MCF 10A (cell line): ENCODE data around the gene KLK12. TPM values are rescaled to one million over a fixed set of nuclear protein-coding genes. Genes with fewer than 3 reads are reported as not detected.

Experiments used
- BruUV-seq: library from RNA; stranded (reverse); fragments of 400-500 nt; replicated peaks from 2 replicates; lab custom pipeline; 2021; lab: Mats Ljungman, UMichigan
- CTCF ChIA-PET: fragments of 300-600 bp; sonication (Branson Sonifier 250); formaldehyde crosslinking; extraction: SDS; loops from one replicate; lab custom pipeline; 2021; ENCODE audit warnings: antibody characterized with exemption, inconsistent platforms; lab: Yijun Ruan, JAX
- POLR2A ChIA-PET: fragments of 300-600, 350-650 bp; sonication (Branson Sonifier 250); formaldehyde crosslinking; extraction: SDS; loops from one replicate; lab custom pipeline; 2020; ENCODE audit warnings: antibody characterized with exemption, inconsistent platforms; lab: Yijun Ruan, JAX
- DNase-seq: peaks from one replicate; pipeline ENCODE4 v3.0.0-alpha.2; 2018; ENCODE audit not compliant: unreplicated experiment
- H3K27ac Mint-ChIP-seq: one replicate; pipeline ENCODE4 v1.8.0; 2022; ENCODE audit warnings: mild to moderate bottlenecking, low read depth, mixed read lengths; ENCODE audit not compliant: unreplicated experiment
- H3K27me3 Mint-ChIP-seq: one replicate; pipeline ENCODE4 v1.8.0; 2022; ENCODE audit warnings: mixed read lengths; ENCODE audit not compliant: insufficient read depth, unreplicated experiment
- H3K36me3 Mint-ChIP-seq: one replicate; pipeline ENCODE4 v1.8.0; 2022; ENCODE audit warnings: mild to moderate bottlenecking, moderate library complexity, mixed read lengths; ENCODE audit not compliant: insufficient read depth, unreplicated experiment
- H3K4me1 Mint-ChIP-seq: one replicate; pipeline ENCODE4 v1.8.0; 2022; ENCODE audit warnings: mixed read lengths; ENCODE audit not compliant: insufficient read depth, unreplicated experiment
- H3K4me3 Mint-ChIP-seq: one replicate; pipeline ENCODE4 v1.8.0; 2022; ENCODE audit warnings: mild to moderate bottlenecking, moderate library complexity, mixed read lengths; ENCODE audit not compliant: unreplicated experiment
- H3K9me3 Mint-ChIP-seq: one replicate; pipeline ENCODE4 v1.8.0; 2022; ENCODE audit warnings: mixed read lengths; ENCODE audit not compliant: unreplicated experiment
- CTCF ChIP-seq: fragments of 200-600 bp; IDR thresholded peaks from one replicate; pipeline ENCODE4 v1.8.0; 2022; ENCODE audit warnings: antibody characterized with exemption, mild to moderate bottlenecking; ENCODE audit not compliant: unreplicated experiment
- intact Hi-C: fragments of 100-400 bp; cut with micrococcal nuclease; formaldehyde crosslinking; loops from 2 replicates; pipeline ENCODE4 v1.14.1; 2022
- total RNA-seq: library from RNA; stranded (reverse); gene quantifications from 2 replicates; pipeline ENCODE4 v1.2.3, GENCODE V29; 2022

Gene KLK12
- total RNA-seq, 1 experiment from 2014 or later = not detected

GRCh38 chr19:51078104-51078503 is 43.3 kb upstream of the KLK12 start:
- Mint-ChIP-seq H3K9me3 (peaks cover 12% of the 10 kb centered on the region), H3K27ac (no peak overlapping the region), H3K4me1 (no peaks in the 10 kb centered on the region), H3K36me3 (no peaks in the 10 kb centered on the region), H3K27me3 (peaks cover 4% of the 10 kb centered on the region), H3K4me3 (no peak overlapping the region)
- ChIA-PET CTCF (no interaction called here), POLR2A (no interaction called here)
- intact Hi-C loops = no loop called here
- TF ChIP-seq CTCF = no peak
- DNase-seq = no peak
- no TSS peak for BruUV-seq

- intact Hi-C loops = no loop called here
- Mint-ChIP-seq H3K27ac (no peak overlapping the region), H3K36me3 (no peaks in the 10 kb centered on the region), H3K4me1 (no peaks in the 10 kb centered on the region), H3K4me3 (no peak overlapping the region), H3K9me3 (peaks cover 12% of the 10 kb centered on the region), H3K27me3 (no peaks in the 10 kb centered on the region)
- no TSS peak for BruUV-seq
- ChIA-PET CTCF (interaction anchor here (0.6 kb wide), 1 partner anchor 20 kb away, joined by 3 read pairs; no protein-coding TSS in a partner anchor), POLR2A (no interaction called here)
- no peak for DNase-seq
- TF ChIP-seq CTCF = no peak
Observed at GRCh38 chr19:51076631-51077213, 41.9 kb upstream of the KLK12 start.

- no peak overlapping the region for H3K27ac Mint-ChIP-seq
- intact Hi-C loops = no loop called here
- no peaks in the 10 kb centered on the region for H3K36me3 Mint-ChIP-seq
- no TSS peak for BruUV-seq
- TF ChIP-seq CTCF = no peak
- CTCF ChIA-PET = no interaction called here
- peaks cover 12% of the 10 kb centered on the region for H3K9me3 Mint-ChIP-seq
- POLR2A ChIA-PET = no interaction called here
- DNase-seq = no peak
- no peaks in the 10 kb centered on the region for H3K4me1 Mint-ChIP-seq
- H3K4me3 Mint-ChIP-seq = no peak overlapping the region
- H3K27me3 Mint-ChIP-seq = no peaks in the 10 kb centered on the region
Observed at GRCh38 chr19:51075998-51076397, 41.2 kb upstream of the KLK12 start.

GRCh38 chr19:51071095-51071405 is 36.2 kb upstream of the KLK12 start:
- Mint-ChIP-seq H3K9me3 (peaks cover 21% of the 10 kb centered on the region), H3K36me3 (no peaks in the 10 kb centered on the region), H3K4me1 (no peaks in the 10 kb centered on the region), H3K27ac (no peak overlapping the region), H3K4me3 (no peak overlapping the region), H3K27me3 (no peaks in the 10 kb centered on the region)
- POLR2A ChIA-PET = no interaction called here
- no TSS peak for BruUV-seq
- DNase-seq = no peak
- TF ChIP-seq CTCF = no peak
- CTCF ChIA-PET = no interaction called here
- intact Hi-C loops = no loop called here
